Breast epithelium (tissue), 3 donors: ENCODE results near the gene CYBRD1.

Source experiments
- POLR2A ChIP-seq: fragments of 450-650 bp; IDR thresholded peaks from one replicate; pipeline ENCODE4 v1.6.1; 2016; ENCODE audit warnings: antibody characterized with exemption, mild to moderate bottlenecking, moderate library complexity
- POLR2AphosphoS5 ChIP-seq, 3 donors: sonication (generic); formaldehyde crosslinking; IDR thresholded peaks; one replicate each; pipeline ENCODE4 v1.6.1; 2017; ENCODE audit warnings: antibody characterized with exemption in 3 of 3
- TF ChIP-seq, protein P1 (sequence below), 3 donors: fragments of 450-650 bp; IDR thresholded peaks; one replicate each; pipeline ENCODE4 v1.5.1; 2016 to 2017; ENCODE audit warnings: antibody characterized with exemption in 3 of 3, mild to moderate bottlenecking in 3 of 3, moderate library complexity in 3 of 3

DNA sequence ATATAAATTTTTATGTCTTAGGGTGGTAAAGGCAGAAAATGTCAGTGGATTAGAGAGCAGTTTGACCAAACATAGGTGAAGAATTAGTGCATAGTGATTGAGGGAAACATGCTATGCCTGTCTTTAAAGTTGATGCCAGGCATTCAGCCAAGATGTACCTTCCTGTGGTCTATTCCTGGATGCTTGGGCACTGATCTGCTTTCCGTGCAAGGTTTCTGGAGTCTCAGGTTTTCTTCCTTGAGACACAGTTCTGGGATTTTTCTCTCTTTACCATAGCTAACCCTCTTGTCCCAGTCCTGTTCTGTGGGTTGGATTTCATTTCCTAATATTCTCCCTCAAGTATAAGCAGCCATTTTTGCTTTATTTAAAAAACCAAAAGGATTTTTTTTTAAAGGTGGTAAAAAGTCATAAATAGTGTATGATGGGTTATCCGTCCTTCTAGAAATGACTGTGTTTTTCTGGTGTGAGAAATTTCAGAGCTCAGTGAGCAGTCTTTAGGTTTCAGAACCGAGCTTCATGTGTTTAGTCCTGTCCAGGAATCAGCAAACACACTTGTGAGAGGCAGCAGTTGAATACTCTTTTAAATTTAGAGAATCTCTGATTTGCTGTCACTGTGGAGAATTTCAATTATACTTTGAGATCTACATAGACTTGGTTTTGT is 43.0 kb upstream of the CYBRD1 start:
- TF ChIP-seq, protein P1, sequence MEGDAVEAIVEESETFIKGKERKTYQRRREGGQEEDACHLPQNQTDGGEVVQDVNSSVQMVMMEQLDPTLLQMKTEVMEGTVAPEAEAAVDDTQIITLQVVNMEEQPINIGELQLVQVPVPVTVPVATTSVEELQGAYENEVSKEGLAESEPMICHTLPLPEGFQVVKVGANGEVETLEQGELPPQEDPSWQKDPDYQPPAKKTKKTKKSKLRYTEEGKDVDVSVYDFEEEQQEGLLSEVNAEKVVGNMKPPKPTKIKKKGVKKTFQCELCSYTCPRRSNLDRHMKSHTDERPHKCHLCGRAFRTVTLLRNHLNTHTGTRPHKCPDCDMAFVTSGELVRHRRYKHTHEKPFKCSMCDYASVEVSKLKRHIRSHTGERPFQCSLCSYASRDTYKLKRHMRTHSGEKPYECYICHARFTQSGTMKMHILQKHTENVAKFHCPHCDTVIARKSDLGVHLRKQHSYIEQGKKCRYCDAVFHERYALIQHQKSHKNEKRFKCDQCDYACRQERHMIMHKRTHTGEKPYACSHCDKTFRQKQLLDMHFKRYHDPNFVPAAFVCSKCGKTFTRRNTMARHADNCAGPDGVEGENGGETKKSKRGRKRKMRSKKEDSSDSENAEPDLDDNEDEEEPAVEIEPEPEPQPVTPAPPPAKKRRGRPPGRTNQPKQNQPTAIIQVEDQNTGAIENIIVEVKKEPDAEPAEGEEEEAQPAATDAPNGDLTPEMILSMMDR (IDR thresholded peaks at IDR 0.05): no peak
- TF ChIP-seq POLR2AphosphoS5 (IDR thresholded peaks at IDR 0.05): no peak
- TF ChIP-seq POLR2A: no peak
